ENCODE results near the gene SNTG2.

GRCh38 chr2:1226766-1227165 is 276.1 kb downstream of the SNTG2 start:
- TF ChIP-seq CTCF (IDR thresholded peaks at IDR 0.05; ENCODE audit: insufficient read depth, low read depth, low read length): no peak
- no peak for TF ChIP-seq EZH2 (IDR thresholded peaks at IDR 0.05; ENCODE audit: insufficient read depth, low read length)
